Body of pancreas (tissue), 4 donors: ENCODE data around the gene NCK1.

Experiments
- POLR2A ChIP-seq, 3 donors: fragments of 450-650 bp; IDR thresholded peaks; one replicate each; pipeline ENCODE4 v1.6.1; 2016; ENCODE audit warnings: antibody characterized with exemption in 3 of 3, mild to moderate bottlenecking in 2 of 3
- TF ChIP-seq, protein P1 (sequence below), 7 experiments: fragments of 450-650 bp in 4 of 7; fragments of 200-600 bp in 3 of 7; sonication (generic) in 3 of 7; IDR thresholded peaks; one replicate each; pipeline ENCODE4 v1.5.1; 2016 to 2019; ENCODE audit warnings: antibody characterized with exemption in 7 of 7

DNA sequence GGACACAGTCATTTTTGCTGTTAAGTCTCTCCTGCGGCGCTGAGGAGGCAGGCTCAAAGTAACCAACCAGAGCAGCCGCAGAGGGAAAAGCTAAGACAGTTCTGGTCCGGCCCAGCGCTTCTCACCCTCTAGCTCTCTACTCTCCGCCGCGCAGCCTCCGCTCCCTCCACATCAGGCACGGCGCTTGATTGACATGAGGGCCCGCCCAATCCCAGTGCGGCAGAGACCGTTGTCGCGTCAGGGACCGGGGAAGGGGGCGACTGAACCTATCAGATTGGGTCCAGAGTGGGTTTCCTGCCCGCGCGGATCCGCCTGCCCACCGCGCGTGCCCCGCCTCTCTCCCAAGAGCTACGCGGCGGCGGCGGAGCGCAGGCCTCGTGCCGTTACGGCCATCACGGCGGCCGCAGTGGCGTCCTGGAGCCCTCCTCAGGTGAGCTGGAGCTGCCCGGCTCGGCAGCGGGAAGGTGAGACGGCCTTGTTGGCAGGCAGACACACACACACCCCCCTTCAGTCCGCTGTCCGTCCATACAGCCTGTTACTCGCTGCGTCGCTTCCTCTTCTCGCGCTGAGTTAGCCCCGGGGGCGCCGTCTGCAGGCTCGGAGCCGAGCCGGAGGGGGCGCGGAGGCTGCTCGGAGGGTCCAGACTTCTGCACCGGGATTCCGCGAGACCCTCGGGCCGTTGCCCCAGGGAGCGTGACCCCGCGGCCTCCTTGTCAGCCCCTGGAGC is at the start of gene NCK1:
- TF ChIP-seq, protein P1, sequence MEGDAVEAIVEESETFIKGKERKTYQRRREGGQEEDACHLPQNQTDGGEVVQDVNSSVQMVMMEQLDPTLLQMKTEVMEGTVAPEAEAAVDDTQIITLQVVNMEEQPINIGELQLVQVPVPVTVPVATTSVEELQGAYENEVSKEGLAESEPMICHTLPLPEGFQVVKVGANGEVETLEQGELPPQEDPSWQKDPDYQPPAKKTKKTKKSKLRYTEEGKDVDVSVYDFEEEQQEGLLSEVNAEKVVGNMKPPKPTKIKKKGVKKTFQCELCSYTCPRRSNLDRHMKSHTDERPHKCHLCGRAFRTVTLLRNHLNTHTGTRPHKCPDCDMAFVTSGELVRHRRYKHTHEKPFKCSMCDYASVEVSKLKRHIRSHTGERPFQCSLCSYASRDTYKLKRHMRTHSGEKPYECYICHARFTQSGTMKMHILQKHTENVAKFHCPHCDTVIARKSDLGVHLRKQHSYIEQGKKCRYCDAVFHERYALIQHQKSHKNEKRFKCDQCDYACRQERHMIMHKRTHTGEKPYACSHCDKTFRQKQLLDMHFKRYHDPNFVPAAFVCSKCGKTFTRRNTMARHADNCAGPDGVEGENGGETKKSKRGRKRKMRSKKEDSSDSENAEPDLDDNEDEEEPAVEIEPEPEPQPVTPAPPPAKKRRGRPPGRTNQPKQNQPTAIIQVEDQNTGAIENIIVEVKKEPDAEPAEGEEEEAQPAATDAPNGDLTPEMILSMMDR (IDR thresholded peaks at IDR 0.05): peak in 4 of 7 experiments; percentile 7 to 33 (median 30)
- peak; percentile 86 to 96 (median 95) for TF ChIP-seq POLR2A (IDR thresholded peaks at IDR 0.05)
